IPS-15b (cell line): ENCODE measurements around the gene LENEP.
A peak's percentile ranks its signal among the peaks of the same experiment; 100 is the strongest.

ENCODE experiments used
- H3K27me3 ChIP-seq: one replicate; pipeline ENCODE4 v1.6.1; 2013; ENCODE audit warnings: low read length; ENCODE audit not compliant: control insufficient read depth, insufficient read depth
- H3K36me3 ChIP-seq: one replicate; pipeline ENCODE4 v1.6.1; 2013; ENCODE audit warnings: low read length; ENCODE audit not compliant: control insufficient read depth, insufficient read depth
- H3K4me1 ChIP-seq: one replicate; pipeline ENCODE4 v1.6.1; 2013; ENCODE audit warnings: mild to moderate bottlenecking, low read length; ENCODE audit not compliant: control insufficient read depth, insufficient read depth
- H3K4me3 ChIP-seq: one replicate; pipeline ENCODE4 v1.5.1; 2013; ENCODE audit warnings: low read depth, low read length
- H3K9ac ChIP-seq: one replicate; pipeline ENCODE4 v1.6.1; 2013; ENCODE audit warnings: low read depth, mild to moderate bottlenecking, low read length
- H3K9me3 ChIP-seq: one replicate; pipeline ENCODE4 v1.6.1; 2013; ENCODE audit warnings: mild to moderate bottlenecking, low read length; ENCODE audit not compliant: control insufficient read depth, insufficient read depth

LENEP gene

GRCh38 chr1:154955039-154955717 lies 38.2 kb upstream of the LENEP start:
- peaks cover 13% of the 10 kb centered on the region for H3K36me3 ChIP-seq
- H3K9ac ChIP-seq = no peak overlapping the region
- no peaks in the 10 kb centered on the region for H3K27me3 ChIP-seq
- no peaks in the 10 kb centered on the region for H3K9me3 ChIP-seq
- H3K4me3 ChIP-seq = peak overlapping the region; percentile 75
- H3K4me1 ChIP-seq = peaks cover 14% of the 10 kb centered on the region

- peaks cover 13% of the 10 kb centered on the region for H3K36me3 ChIP-seq
- H3K4me3 ChIP-seq = peak within 1 kb of the TSS; percentile 75
- no peaks in the 10 kb centered on the region for H3K27me3 ChIP-seq
- no peaks in the 10 kb centered on the region for H3K9me3 ChIP-seq
- H3K4me1 ChIP-seq = peaks cover 19% of the 10 kb centered on the region
- peak within 1 kb of the TSS; percentile 77 for H3K9ac ChIP-seq
Observed at GRCh38 chr1:154955718-154956543, 37.5 kb upstream of the LENEP start, which contains the start of gene PBXIP1. Gene PBXIP1 (minus strand): TSS chr1:154956099. CDS start chr1:154953721, 2,378 bp downstream.

- Histone ChIP-seq H3K9ac (no peak overlapping the region), H3K9me3 (no peaks in the 10 kb centered on the region), H3K36me3 (peaks cover 13% of the 10 kb centered on the region), H3K4me3 (peak overlapping the region; percentile 75), H3K27me3 (no peaks in the 10 kb centered on the region), H3K4me1 (peaks cover 19% of the 10 kb centered on the region)
Observed at GRCh38 chr1:154956544-154956941, 36.8 kb upstream of the LENEP start.

- peaks cover 13% of the 10 kb centered on the region for H3K36me3 ChIP-seq
- no peaks in the 10 kb centered on the region for H3K9me3 ChIP-seq
- peaks cover 19% of the 10 kb centered on the region for H3K4me1 ChIP-seq
- H3K9ac ChIP-seq = no peak overlapping the region
- no peaks in the 10 kb centered on the region for H3K27me3 ChIP-seq
- peak overlapping the region; percentile 75 for H3K4me3 ChIP-seq
Observed at GRCh38 chr1:154957091-154957657, 36.2 kb upstream of the LENEP start.

GRCh38 chr1:154958036-154958435 lies 35.4 kb upstream of the LENEP start:
- Histone ChIP-seq H3K9me3 (no peaks in the 10 kb centered on the region), H3K27me3 (no peaks in the 10 kb centered on the region), H3K9ac (no peak overlapping the region), H3K36me3 (peaks cover 15% of the 10 kb centered on the region), H3K4me3 (no peak overlapping the region), H3K4me1 (peaks cover 19% of the 10 kb centered on the region)

GRCh38 chr1:154958681-154959425 lies 34.5 kb upstream of the LENEP start:
- no peak overlapping the region for H3K9ac ChIP-seq
- no peak overlapping the region for H3K4me3 ChIP-seq
- H3K36me3 ChIP-seq = peaks cover 22% of the 10 kb centered on the region
- peaks cover 19% of the 10 kb centered on the region for H3K4me1 ChIP-seq
- H3K27me3 ChIP-seq = no peaks in the 10 kb centered on the region
- H3K9me3 ChIP-seq = no peaks in the 10 kb centered on the region

GRCh38 chr1:154959426-154959780 lies 34.0 kb upstream of the LENEP start:
- no peaks in the 10 kb centered on the region for H3K27me3 ChIP-seq
- H3K4me3 ChIP-seq = no peak overlapping the region
- H3K9ac ChIP-seq = no peak overlapping the region
- peaks cover 19% of the 10 kb centered on the region for H3K4me1 ChIP-seq
- H3K36me3 ChIP-seq = peaks cover 26% of the 10 kb centered on the region
- no peaks in the 10 kb centered on the region for H3K9me3 ChIP-seq

- no peak overlapping the region for H3K9ac ChIP-seq
- H3K4me1 ChIP-seq = peaks cover 10% of the 10 kb centered on the region
- no peaks in the 10 kb centered on the region for H3K9me3 ChIP-seq
- H3K4me3 ChIP-seq = peak overlapping the region; percentile 78
- H3K36me3 ChIP-seq = peaks cover 30% of the 10 kb centered on the region
- H3K27me3 ChIP-seq = no peaks in the 10 kb centered on the region
Observed at GRCh38 chr1:154960446-154961136, 32.8 kb upstream of the LENEP start.

- H3K27me3 ChIP-seq = no peaks in the 10 kb centered on the region
- peaks cover 38% of the 10 kb centered on the region for H3K36me3 ChIP-seq
- H3K9ac ChIP-seq = peak within 1 kb of the TSS; percentile 88
- H3K4me3 ChIP-seq = peak within 1 kb of the TSS; percentile 78
- no peaks in the 10 kb centered on the region for H3K9me3 ChIP-seq
- H3K4me1 ChIP-seq = peaks cover 10% of the 10 kb centered on the region
Observed at GRCh38 chr1:154961207-154962155, 31.9 kb upstream of the LENEP start, which contains the start of gene PYGO2. Gene PYGO2 (minus strand): TSS chr1:154961782. CDS start chr1:154961576, 206 bp downstream.

GRCh38 chr1:154962156-154962749 lies 31.1 kb upstream of the LENEP start:
- Histone ChIP-seq H3K36me3 (peaks cover 45% of the 10 kb centered on the region), H3K9me3 (no peaks in the 10 kb centered on the region), H3K9ac (peak overlapping the region; percentile 88), H3K4me3 (peak overlapping the region; percentile 78), H3K27me3 (no peaks in the 10 kb centered on the region), H3K4me1 (peaks cover 6% of the 10 kb centered on the region)
